SK-N-SH (cell line): Measurements from ENCODE around the gene SIN3A. TPM values are rescaled to one million over a fixed set of nuclear protein-coding genes. Genes with fewer than 3 reads are reported as not detected.

ENCODE experiments used
- CTCF ChIA-PET: fragments of 300-600, 350-600 bp; formaldehyde crosslinking; extraction: SDS; loops from one replicate; lab custom pipeline; 2021; lab: Yijun Ruan, JAX
- POLR2A ChIA-PET: fragments of 350-600 bp; sonication (Branson Sonifier 250); formaldehyde crosslinking; extraction: SDS; loops from one replicate; lab custom pipeline; 2020; ENCODE audit warnings: antibody characterized with exemption, inconsistent platforms; lab: Yijun Ruan, JAX
- DNase-seq: peaks from one replicate; pipeline ENCODE4 v3.0.0; 2012
- H2AFZ ChIP-seq: fragments of 200-600 bp; sonication (generic); 2 replicates; pipeline ENCODE4 v1.8.1; 2016; ENCODE audit warnings: antibody characterized with exemption, mild to moderate bottlenecking, low read depth
- H3F3A ChIP-seq: fragments of 200-600 bp; sonication (generic); replicated peaks from 2 replicates; pipeline ENCODE3; 2016; ENCODE audit warnings: antibody characterized with exemption, mild to moderate bottlenecking; ENCODE audit not compliant: insufficient read depth
- H3K27ac ChIP-seq, 2 experiments: fragments of 200-500 bp in 1 of 2; fragments of 200-600 bp in 1 of 2; sonication (Bioruptor generic) in 1 of 2; sonication (generic), shearing (Covaris generic) in 1 of 2; 2 replicates each; pipeline versions ENCODE4 v1.5.1 to v1.6.1; 2014 to 2016; ENCODE audit warnings: low read depth in 2 of 2, inconsistent platforms in 1 of 2, low read length in 1 of 2, mild to moderate bottlenecking in 1 of 2, mixed read lengths in 1 of 2
- H3K27me3 ChIP-seq: fragments of 200-600 bp; sonication (generic), shearing (Covaris generic); 2 replicates; pipeline ENCODE4 v1.6.1; 2016; ENCODE audit warnings: mixed run types; ENCODE audit not compliant: insufficient read depth
- H3K36me3 ChIP-seq, 2 experiments: fragments of 200-500 bp in 1 of 2; fragments of 200-600 bp in 1 of 2; sonication (Bioruptor generic) in 1 of 2; sonication (generic) in 1 of 2; replicated peaks in 1 of 2; 2 replicates each; pipeline versions ENCODE3 to v1.5.1; 2014 to 2016; ENCODE audit warnings: low read length in 1 of 2, mild to moderate bottlenecking in 1 of 2; ENCODE audit not compliant: insufficient read depth in 2 of 2, control insufficient read depth in 1 of 2
- H3K4me1 ChIP-seq, 2 experiments: fragments of 200-500 bp in 1 of 2; fragments of 200-600 bp in 1 of 2; sonication (Bioruptor generic) in 1 of 2; sonication (generic), shearing (Covaris generic) in 1 of 2; 2 replicates each; pipeline versions ENCODE4 v1.5.1 to v1.6.1; 2014 to 2016; ENCODE audit warnings: low read depth in 1 of 2, low read length in 1 of 2, mixed run types in 1 of 2; ENCODE audit not compliant: insufficient read depth in 2 of 2, control insufficient read depth in 1 of 2
- H3K4me2 ChIP-seq: fragments of 200-600 bp; sonication (generic), shearing (Covaris generic); 2 replicates; pipeline ENCODE4 v1.6.1; 2017; ENCODE audit warnings: mixed run types
- H3K4me3 ChIP-seq, 2 experiments: fragments of 200-500 bp in 1 of 2; fragments of 200-600 bp in 1 of 2; sonication (Bioruptor generic) in 1 of 2; sonication (generic), shearing (Covaris generic) in 1 of 2; 2 replicates each; pipeline versions ENCODE4 v1.5.1 to v1.8.1; 2014 to 2016; ENCODE audit warnings: low read depth in 2 of 2, inconsistent platforms in 1 of 2, low read length in 1 of 2, mild to moderate bottlenecking in 1 of 2, mixed read lengths in 1 of 2, moderate library complexity in 1 of 2
- H3K79me2 ChIP-seq: fragments of 200-600 bp; sonication (generic); 2 replicates; pipeline ENCODE4 v1.8.1; 2017; ENCODE audit warnings: mild to moderate bottlenecking; ENCODE audit not compliant: insufficient read depth
- H3K9ac ChIP-seq: fragments of 200-600 bp; sonication (generic); 2 replicates; pipeline ENCODE4 v1.6.1; 2017; ENCODE audit warnings: mixed run types
- H3K9me2 ChIP-seq: fragments of 200-600 bp; sonication (generic); 2 replicates; pipeline ENCODE4 v1.6.1; 2017; ENCODE audit warnings: mixed run types
- H3K9me3 ChIP-seq: fragments of 200-600 bp; sonication (generic); 2 replicates; pipeline ENCODE4 v1.6.1; 2017; ENCODE audit warnings: mixed run types, mild to moderate bottlenecking, moderate library complexity
- H4K20me1 ChIP-seq: fragments of 200-600 bp; sonication (generic); 2 replicates; pipeline ENCODE4 v1.6.1; 2017; ENCODE audit warnings: mild to moderate bottlenecking, mixed run types; ENCODE audit not compliant: insufficient read depth
- CHD2 ChIP-seq: fragments of 150-350 bp; IDR thresholded peaks from 2 replicates; pipeline ENCODE4 v1.6.1; 2018; ENCODE audit warnings: low read length; ENCODE audit not compliant: partially characterized antibody
- RAD21 ChIP-seq: IDR thresholded peaks from 2 replicates; pipeline ENCODE4 v1.6.1; 2012; ENCODE audit warnings: mild to moderate bottlenecking, low read length
- RXRA ChIP-seq: IDR thresholded peaks from 2 replicates; pipeline ENCODE4 v1.4.0; 2012; ENCODE audit warnings: low read depth, mild to moderate bottlenecking, borderline replicate concordance
- SIN3A ChIP-seq: IDR thresholded peaks from 2 replicates; pipeline ENCODE4 v1.6.1; 2012; ENCODE audit warnings: low read depth, mild to moderate bottlenecking, low read length, moderate library complexity, borderline replicate concordance
- YY1 ChIP-seq: IDR thresholded peaks from 2 replicates; pipeline ENCODE4 v1.4.0; 2012; ENCODE audit warnings: low read depth, mild to moderate bottlenecking
- WGBS: methylation state at CpG from one replicate; pipeline ENCODE4 v1.1.6; 2017; ENCODE audit warnings: low lambda C conversion rate; 5-methylcytosine and 5-hydroxymethylcytosine counted together
- polyA plus RNA-seq, 3 experiments: library from polyadenylated mRNA; depleted of rRNA; stranded (reverse); fragments of >200 nt; gene quantifications; 2 replicates each; pipeline ENCODE4 v1.2.3, GENCODE V29; 2012
- TF ChIP-seq, protein P1 (sequence below): IDR thresholded peaks from 2 replicates; pipeline ENCODE4 v1.6.1; 2012; ENCODE audit warnings: mild to moderate bottlenecking, low read depth, low read length, moderate library complexity
- TF ChIP-seq, protein P2 (sequence below): fragments of 200-600 bp; sonication (generic); IDR thresholded peaks from 2 replicates; pipeline ENCODE4 v1.6.1; 2017; ENCODE audit warnings: antibody characterized with exemption, mild to moderate bottlenecking, moderate library complexity
- TF ChIP-seq, protein P3 (sequence below): fragments of 150-350 bp; IDR thresholded peaks from 2 replicates; pipeline ENCODE4 v1.6.1; 2016; ENCODE audit warnings: mild to moderate bottlenecking, low read depth, low read length

Gene SIN3A
- polyA plus RNA-seq, 1 of the 3 experiments (the other 2 are of a cell fraction) = 32.2 TPM

DNA sequence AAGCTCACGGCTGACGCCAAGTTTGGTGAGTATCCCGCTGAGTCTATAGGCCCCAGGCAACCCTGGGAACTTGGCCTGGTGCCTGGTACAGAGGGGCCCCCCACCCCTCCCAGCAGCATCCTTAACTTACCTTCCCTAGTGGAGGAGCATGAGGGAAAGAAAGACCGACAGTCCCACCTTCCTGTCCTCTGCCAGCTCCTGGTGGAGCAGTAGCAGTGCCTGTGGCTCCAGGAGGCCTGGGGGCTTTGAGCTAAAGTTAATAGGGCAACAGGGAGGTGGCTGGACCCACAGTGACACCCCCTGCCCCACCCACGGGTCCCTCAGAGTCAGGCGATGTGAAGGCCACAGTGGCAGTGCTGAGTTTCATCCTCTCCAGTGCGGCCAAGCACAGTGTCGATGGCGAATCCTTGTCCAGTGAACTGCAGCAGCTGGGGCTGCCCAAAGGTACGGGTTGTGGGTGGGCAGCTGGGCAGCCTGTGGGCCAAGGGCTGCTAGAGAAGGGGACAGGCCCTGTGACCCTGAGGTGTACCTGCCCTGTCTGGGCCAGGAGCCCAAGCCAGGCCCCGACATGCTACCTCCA, 112.7 kb downstream of the SIN3A start:
- Histone ChIP-seq H3K27me3 (no peaks in the 10 kb centered on the region), H3K27ac (no peak overlapping the region), H3K36me3 (peaks cover 0 to 16% of the 10 kb centered on the region in 2 experiments), H3K9me3 (no peaks in the 10 kb centered on the region), H3K9me2 (no peaks in the 10 kb centered on the region), H4K20me1 (no peaks in the 10 kb centered on the region), H3K4me1 (peaks cover 0 to 8% of the 10 kb centered on the region in 2 experiments; a peak in 3 of 4 replicates), H3K4me2 (no peak overlapping the region), H3K9ac (no peak overlapping the region), H3K4me3 (no peak overlapping the region), H3F3A (peaks cover 6% of the 10 kb centered on the region), H3K79me2 (peaks cover 17% of the 10 kb centered on the region), H2AFZ (no peak overlapping the region)
- ChIA-PET POLR2A (no interaction called here), CTCF (interaction anchor here (0.8 to 1.0 kb wide), 3 partner anchors 22 to 309 kb away, joined by 3 to 4 read pairs (median 3); no protein-coding TSS in a partner anchor)
- TF ChIP-seq, protein P1, sequence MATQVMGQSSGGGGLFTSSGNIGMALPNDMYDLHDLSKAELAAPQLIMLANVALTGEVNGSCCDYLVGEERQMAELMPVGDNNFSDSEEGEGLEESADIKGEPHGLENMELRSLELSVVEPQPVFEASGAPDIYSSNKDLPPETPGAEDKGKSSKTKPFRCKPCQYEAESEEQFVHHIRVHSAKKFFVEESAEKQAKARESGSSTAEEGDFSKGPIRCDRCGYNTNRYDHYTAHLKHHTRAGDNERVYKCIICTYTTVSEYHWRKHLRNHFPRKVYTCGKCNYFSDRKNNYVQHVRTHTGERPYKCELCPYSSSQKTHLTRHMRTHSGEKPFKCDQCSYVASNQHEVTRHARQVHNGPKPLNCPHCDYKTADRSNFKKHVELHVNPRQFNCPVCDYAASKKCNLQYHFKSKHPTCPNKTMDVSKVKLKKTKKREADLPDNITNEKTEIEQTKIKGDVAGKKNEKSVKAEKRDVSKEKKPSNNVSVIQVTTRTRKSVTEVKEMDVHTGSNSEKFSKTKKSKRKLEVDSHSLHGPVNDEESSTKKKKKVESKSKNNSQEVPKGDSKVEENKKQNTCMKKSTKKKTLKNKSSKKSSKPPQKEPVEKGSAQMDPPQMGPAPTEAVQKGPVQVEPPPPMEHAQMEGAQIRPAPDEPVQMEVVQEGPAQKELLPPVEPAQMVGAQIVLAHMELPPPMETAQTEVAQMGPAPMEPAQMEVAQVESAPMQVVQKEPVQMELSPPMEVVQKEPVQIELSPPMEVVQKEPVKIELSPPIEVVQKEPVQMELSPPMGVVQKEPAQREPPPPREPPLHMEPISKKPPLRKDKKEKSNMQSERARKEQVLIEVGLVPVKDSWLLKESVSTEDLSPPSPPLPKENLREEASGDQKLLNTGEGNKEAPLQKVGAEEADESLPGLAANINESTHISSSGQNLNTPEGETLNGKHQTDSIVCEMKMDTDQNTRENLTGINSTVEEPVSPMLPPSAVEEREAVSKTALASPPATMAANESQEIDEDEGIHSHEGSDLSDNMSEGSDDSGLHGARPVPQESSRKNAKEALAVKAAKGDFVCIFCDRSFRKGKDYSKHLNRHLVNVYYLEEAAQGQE = no peak
- no peak for TF ChIP-seq RAD21
- no peak for TF ChIP-seq SIN3A
- TF ChIP-seq YY1 = no peak
- TF ChIP-seq RXRA = no peak
- TF ChIP-seq, protein P2, sequence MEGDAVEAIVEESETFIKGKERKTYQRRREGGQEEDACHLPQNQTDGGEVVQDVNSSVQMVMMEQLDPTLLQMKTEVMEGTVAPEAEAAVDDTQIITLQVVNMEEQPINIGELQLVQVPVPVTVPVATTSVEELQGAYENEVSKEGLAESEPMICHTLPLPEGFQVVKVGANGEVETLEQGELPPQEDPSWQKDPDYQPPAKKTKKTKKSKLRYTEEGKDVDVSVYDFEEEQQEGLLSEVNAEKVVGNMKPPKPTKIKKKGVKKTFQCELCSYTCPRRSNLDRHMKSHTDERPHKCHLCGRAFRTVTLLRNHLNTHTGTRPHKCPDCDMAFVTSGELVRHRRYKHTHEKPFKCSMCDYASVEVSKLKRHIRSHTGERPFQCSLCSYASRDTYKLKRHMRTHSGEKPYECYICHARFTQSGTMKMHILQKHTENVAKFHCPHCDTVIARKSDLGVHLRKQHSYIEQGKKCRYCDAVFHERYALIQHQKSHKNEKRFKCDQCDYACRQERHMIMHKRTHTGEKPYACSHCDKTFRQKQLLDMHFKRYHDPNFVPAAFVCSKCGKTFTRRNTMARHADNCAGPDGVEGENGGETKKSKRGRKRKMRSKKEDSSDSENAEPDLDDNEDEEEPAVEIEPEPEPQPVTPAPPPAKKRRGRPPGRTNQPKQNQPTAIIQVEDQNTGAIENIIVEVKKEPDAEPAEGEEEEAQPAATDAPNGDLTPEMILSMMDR = no peak
- TF ChIP-seq, protein P3, sequence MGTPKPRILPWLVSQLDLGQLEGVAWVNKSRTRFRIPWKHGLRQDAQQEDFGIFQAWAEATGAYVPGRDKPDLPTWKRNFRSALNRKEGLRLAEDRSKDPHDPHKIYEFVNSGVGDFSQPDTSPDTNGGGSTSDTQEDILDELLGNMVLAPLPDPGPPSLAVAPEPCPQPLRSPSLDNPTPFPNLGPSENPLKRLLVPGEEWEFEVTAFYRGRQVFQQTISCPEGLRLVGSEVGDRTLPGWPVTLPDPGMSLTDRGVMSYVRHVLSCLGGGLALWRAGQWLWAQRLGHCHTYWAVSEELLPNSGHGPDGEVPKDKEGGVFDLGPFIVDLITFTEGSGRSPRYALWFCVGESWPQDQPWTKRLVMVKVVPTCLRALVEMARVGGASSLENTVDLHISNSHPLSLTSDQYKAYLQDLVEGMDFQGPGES = no peak
- TF ChIP-seq CHD2 = no peak
- 81% methylated on average over 4 of the region's 11 CpGs for WGBS
- no peak for DNase-seq
